Ishikawa (cell line): Measurements from ENCODE around the gene IFT43.

Experiments
- CEBPB ChIP-seq: IDR thresholded peaks from 2 replicates; pipeline ENCODE4 v1.6.1; 2012
- CREB1 ChIP-seq: IDR thresholded peaks from 2 replicates; pipeline ENCODE4 v1.6.1; 2012; ENCODE audit warnings: low read depth
- EP300 ChIP-seq: IDR thresholded peaks from 2 replicates; pipeline ENCODE4 v1.6.1; 2012; ENCODE audit warnings: borderline replicate concordance
- FOXM1 ChIP-seq: IDR thresholded peaks from 2 replicates; pipeline ENCODE4 v1.6.1; 2012; ENCODE audit warnings: low read depth, borderline replicate concordance
- MAX ChIP-seq: IDR thresholded peaks from 2 replicates; pipeline ENCODE4 v1.6.1; 2012
- NFIC ChIP-seq: IDR thresholded peaks from 2 replicates; pipeline ENCODE4 v1.6.1; 2012
- RAD21 ChIP-seq: IDR thresholded peaks from 2 replicates; pipeline ENCODE4 v1.6.1; 2012; ENCODE audit warnings: low read depth
- REST ChIP-seq: IDR thresholded peaks from 2 replicates; pipeline ENCODE4 v1.6.1; 2012; ENCODE audit warnings: low read depth, mild to moderate bottlenecking
- TAF1 ChIP-seq: IDR thresholded peaks from 2 replicates; pipeline ENCODE4 v1.6.1; 2012; ENCODE audit warnings: low read depth, mild to moderate bottlenecking
- TCF12 ChIP-seq: IDR thresholded peaks from 2 replicates; pipeline ENCODE4 v1.6.1; 2012; ENCODE audit warnings: low read depth
- TEAD4 ChIP-seq: IDR thresholded peaks from 2 replicates; pipeline ENCODE4 v1.6.1; 2012
- YY1 ChIP-seq: IDR thresholded peaks from 2 replicates; pipeline ENCODE4 v1.6.1; 2012; ENCODE audit warnings: low read depth
- ZBTB7A ChIP-seq: IDR thresholded peaks from 2 replicates; pipeline ENCODE4 v1.6.1; 2012; ENCODE audit warnings: low read depth

GRCh38 chr14:76019676-76020075 is 34.1 kb downstream of the IFT43 start:
- TF ChIP-seq FOXM1 = no peak
- no peak for TF ChIP-seq CEBPB
- no peak for TF ChIP-seq YY1
- no peak for TF ChIP-seq MAX
- no peak for TF ChIP-seq REST
- TF ChIP-seq EP300 = no peak
- no peak for TF ChIP-seq TAF1
- TF ChIP-seq NFIC = no peak
- TF ChIP-seq TEAD4 = no peak
- no peak for TF ChIP-seq RAD21
- TF ChIP-seq CREB1 = no peak
- TF ChIP-seq TCF12 = no peak
- TF ChIP-seq ZBTB7A = no peak
